G401.6 (cell line): ENCODE results near the gene INKA2.

Experiments
- FAIRE-seq: peaks from 2 replicates; lab custom pipeline; 2012; peaks lifted over from hg19 to GRCh38; lab: Jason Lieb, UNC

The INKA2 gene

GRCh38 chr1:111702504-111703050, 36.6 kb downstream of the INKA2 start:
- FAIRE-seq = no peak

GRCh38 chr1:111699268-111699667, 39.9 kb downstream of the INKA2 start:
- FAIRE-seq = no peak

- no peak for FAIRE-seq
These were observed 42.9 kb downstream of the INKA2 start for GRCh38 chr1:111696330-111696729.

- no peak for FAIRE-seq
These were observed 43.4 kb downstream of the INKA2 start for GRCh38 chr1:111695801-111696200.

- FAIRE-seq = no peak
These were observed 47.3 kb downstream of the INKA2 start for GRCh38 chr1:111691886-111692285.

GRCh38 chr1:111690306-111690617, 48.9 kb downstream of the INKA2 start:
- FAIRE-seq = no peak
